ENCODE measurements around the gene LPIN2.

Gene LPIN2

DNA sequence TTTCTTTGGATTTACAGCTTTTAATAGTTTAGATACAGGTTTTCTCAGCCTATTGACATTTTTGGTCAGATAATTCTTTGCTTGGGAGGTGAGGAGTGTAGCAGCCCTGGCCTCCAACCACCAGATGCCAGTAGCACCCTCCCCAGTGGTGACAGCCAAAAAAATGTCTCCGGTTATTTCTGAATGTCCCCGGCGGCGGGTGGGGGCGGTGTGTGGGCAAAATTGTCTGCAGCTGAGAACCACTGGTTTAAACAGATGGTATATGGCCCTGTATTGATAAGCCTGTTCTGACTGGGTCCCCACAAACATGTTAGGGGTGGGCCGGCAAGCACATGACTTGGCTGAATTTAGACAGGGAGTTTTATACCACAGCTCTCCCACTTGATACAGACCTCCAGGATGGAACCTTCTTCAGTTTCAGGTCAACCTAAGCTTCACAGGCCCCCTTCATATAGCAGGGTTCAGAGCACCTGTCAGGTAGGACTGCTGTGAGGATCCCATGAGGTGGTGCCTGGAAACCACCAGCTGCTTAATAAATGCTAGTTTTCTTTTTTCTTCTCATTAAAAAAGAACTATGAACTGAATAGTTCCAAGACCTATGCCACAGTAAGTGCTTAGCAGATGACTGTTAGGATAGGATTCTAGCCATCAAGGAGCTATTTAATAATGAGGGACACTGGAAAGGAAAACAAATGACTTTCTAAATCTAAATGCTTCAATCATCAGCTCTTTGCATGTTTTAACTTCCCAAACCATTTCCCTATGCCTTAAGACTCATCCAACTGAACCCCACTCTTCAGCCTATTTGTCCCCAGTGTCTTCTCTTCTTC lies 18.1 kb downstream of the LPIN2 start:
- H3K36me3 Mint-ChIP-seq (ENCODE audit: low read depth) = peaks cover 67% of the 10 kb centered on the region
- H3K4me3 Mint-ChIP-seq = no peak overlapping the region
- peaks cover 38% of the 10 kb centered on the region for H3K9me3 Mint-ChIP-seq
- H3K27me3 Mint-ChIP-seq (ENCODE audit: low read depth, poor library complexity) = peaks cover 4% of the 10 kb centered on the region
- no peak for DNase-seq
- H3K27ac Mint-ChIP-seq = no peak overlapping the region
- H3K4me1 Mint-ChIP-seq = peaks cover 35% of the 10 kb centered on the region
- TF ChIP-seq, protein P1, sequence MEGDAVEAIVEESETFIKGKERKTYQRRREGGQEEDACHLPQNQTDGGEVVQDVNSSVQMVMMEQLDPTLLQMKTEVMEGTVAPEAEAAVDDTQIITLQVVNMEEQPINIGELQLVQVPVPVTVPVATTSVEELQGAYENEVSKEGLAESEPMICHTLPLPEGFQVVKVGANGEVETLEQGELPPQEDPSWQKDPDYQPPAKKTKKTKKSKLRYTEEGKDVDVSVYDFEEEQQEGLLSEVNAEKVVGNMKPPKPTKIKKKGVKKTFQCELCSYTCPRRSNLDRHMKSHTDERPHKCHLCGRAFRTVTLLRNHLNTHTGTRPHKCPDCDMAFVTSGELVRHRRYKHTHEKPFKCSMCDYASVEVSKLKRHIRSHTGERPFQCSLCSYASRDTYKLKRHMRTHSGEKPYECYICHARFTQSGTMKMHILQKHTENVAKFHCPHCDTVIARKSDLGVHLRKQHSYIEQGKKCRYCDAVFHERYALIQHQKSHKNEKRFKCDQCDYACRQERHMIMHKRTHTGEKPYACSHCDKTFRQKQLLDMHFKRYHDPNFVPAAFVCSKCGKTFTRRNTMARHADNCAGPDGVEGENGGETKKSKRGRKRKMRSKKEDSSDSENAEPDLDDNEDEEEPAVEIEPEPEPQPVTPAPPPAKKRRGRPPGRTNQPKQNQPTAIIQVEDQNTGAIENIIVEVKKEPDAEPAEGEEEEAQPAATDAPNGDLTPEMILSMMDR (IDR thresholded peaks at IDR 0.05) = no peak

GRCh38 chr18:2994020-2994589 lies 18.8 kb downstream of the LPIN2 start:
- Mint-ChIP-seq H3K4me3 (no peak overlapping the region), H3K9me3 (peaks cover 40% of the 10 kb centered on the region), H3K27ac (no peak overlapping the region), H3K4me1 (peaks cover 28% of the 10 kb centered on the region), H3K27me3 (ENCODE audit: low read depth, poor library complexity) (no peaks in the 10 kb centered on the region), H3K36me3 (ENCODE audit: low read depth) (peaks cover 69% of the 10 kb centered on the region)
- DNase-seq = no peak
- TF ChIP-seq, protein P1 (IDR thresholded peaks at IDR 0.05) = no peak

DNA sequence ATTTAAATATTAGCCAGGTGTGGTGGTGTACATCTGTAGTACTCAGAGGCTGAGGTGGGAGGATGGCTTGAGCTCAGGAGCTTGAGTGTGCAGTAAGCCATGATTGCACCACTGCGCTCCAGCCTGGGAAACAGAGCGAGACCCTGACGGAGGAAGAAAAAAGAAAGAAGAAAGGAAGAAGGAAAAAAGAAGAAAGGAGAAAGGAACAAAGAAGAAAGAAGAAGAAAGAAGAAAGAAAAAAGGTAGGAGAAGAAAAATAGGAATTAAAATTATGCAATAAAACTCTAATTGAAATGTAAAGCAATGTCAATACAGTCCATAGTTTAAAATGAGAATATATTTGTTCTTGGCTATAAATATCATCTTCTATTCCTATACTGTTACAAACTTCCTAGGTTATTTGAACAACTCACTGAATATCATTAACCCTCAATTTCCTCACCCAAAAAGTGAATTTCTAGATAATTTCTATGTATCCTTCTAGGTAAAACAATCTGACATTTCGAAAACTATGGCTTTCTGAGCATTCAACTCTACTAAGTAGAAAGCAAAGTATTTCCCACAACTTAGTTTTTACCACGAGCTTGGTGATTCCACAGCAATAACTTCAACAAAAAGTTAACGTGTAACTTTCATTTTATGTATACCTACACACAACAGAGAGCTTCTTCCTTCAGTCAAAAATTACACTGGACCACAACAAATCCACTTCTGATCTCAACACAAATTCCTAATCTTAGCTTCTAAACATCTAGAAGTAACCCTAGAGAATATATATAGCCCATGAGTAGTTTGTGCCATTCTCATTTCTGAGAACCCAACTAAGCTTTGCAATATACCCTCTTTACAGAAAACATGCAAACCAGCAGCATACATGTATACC lies 19.7 kb downstream of the LPIN2 start:
- no peak overlapping the region for H3K4me3 Mint-ChIP-seq
- TF ChIP-seq, protein P1 (IDR thresholded peaks at IDR 0.05) = no peak
- peaks cover 77% of the 10 kb centered on the region for H3K36me3 Mint-ChIP-seq (ENCODE audit: low read depth)
- DNase-seq = no peak
- H3K27me3 Mint-ChIP-seq (ENCODE audit: low read depth, poor library complexity) = no peaks in the 10 kb centered on the region
- peaks cover 49% of the 10 kb centered on the region for H3K9me3 Mint-ChIP-seq
- H3K4me1 Mint-ChIP-seq = peaks cover 20% of the 10 kb centered on the region
- H3K27ac Mint-ChIP-seq = no peak overlapping the region

- DNase-seq = no peak
- TF ChIP-seq, protein P1 (IDR thresholded peaks at IDR 0.05) = no peak
- H3K36me3 Mint-ChIP-seq (ENCODE audit: low read depth) = peaks cover 88% of the 10 kb centered on the region
- no peaks in the 10 kb centered on the region for H3K27me3 Mint-ChIP-seq (ENCODE audit: low read depth, poor library complexity)
- H3K4me3 Mint-ChIP-seq = no peak overlapping the region
- no peak overlapping the region for H3K27ac Mint-ChIP-seq
- H3K9me3 Mint-ChIP-seq = peaks cover 66% of the 10 kb centered on the region
- peaks cover 21% of the 10 kb centered on the region for H3K4me1 Mint-ChIP-seq
Measured at GRCh38 chr18:2990956-2991640, 21.8 kb downstream of the LPIN2 start.

DNA sequence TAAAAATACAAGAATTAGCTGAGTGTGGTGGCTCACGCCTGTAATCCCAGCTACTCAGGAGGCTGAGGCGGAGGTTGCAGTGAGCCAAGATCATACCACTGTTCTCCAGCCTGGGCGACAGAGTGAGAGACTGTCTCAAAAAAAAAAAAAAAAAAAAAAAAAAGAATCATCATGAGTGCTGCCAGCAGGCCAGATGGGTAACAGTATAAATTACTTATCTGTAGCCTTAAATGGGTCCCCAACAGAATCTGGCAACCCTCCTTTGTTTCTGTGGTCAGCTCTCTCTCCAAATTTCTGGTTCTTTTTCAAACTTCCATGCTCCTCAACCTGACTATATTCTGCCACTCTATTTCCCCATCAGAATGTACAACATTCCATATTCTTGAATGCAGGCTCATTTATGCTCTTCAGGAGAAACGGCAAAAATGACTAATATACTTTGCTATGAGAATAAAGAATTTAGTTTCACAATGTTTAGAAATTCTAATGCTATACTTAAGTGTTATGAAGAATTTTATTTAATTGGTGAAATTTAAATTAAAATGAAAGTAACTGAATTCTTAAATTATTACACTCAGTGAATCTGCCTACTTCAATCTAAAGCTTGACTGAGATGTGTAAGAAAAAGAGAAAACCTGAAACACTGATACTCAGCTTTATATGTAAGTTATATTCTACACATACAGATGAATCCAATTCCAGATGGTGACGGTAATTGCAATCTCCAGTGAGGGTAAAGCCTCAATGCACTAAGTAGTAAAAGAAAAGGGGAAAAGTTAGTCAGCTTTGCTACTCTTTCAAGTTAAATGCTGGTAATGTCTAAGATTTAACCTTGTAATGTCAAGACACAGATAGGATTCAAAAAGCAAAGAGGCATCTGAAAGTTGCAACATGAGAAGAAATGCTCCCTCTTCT lies 24.8 kb downstream of the LPIN2 start:
- Mint-ChIP-seq H3K4me3 (no peak overlapping the region), H3K27me3 (ENCODE audit: low read depth, poor library complexity) (no peaks in the 10 kb centered on the region), H3K4me1 (peaks cover 37% of the 10 kb centered on the region), H3K36me3 (ENCODE audit: low read depth) (peaks cover 88% of the 10 kb centered on the region), H3K27ac (peak overlapping the region; percentile 16), H3K9me3 (peaks cover 71% of the 10 kb centered on the region)
- TF ChIP-seq, protein P1 (IDR thresholded peaks at IDR 0.05) = no peak
- DNase-seq = no peak
